HG02840 (cell line): ENCODE measurements around the gene ZMAT5.
"Not testable (repeated sequence)": the region's sequence is repeated elsewhere in the genome, so short reads cannot be mapped to it uniquely, and the experiment has no call there.

ENCODE experiments used
- ATAC-seq: cut with Tn5 transposase; IDR thresholded peaks from one replicate; pipeline ENCODE4 v1.9.1; 2021; ENCODE audit warnings: mild to moderate bottlenecking, moderate library complexity, moderate number of reproducible peaks; ENCODE audit not compliant: unreplicated experiment, low FRiP score

The ZMAT5 gene

GRCh38 chr22:29755889-29756288 is 10.9 kb downstream of the ZMAT5 start:
- ATAC-seq = no peak

GRCh38 chr22:29754658-29755395 is 12.0 kb downstream of the ZMAT5 start:
- ATAC-seq = not testable (repeated sequence)

GRCh38 chr22:29753808-29754657 is 12.8 kb downstream of the ZMAT5 start:
- no peak for ATAC-seq

GRCh38 chr22:29751669-29752068 is 15.1 kb downstream of the ZMAT5 start:
- ATAC-seq = no peak

GRCh38 chr22:29750559-29751538 is 16.0 kb downstream of the ZMAT5 start:
- no peak for ATAC-seq

GRCh38 chr22:29750029-29750428 is 16.8 kb downstream of the ZMAT5 start:
- no peak for ATAC-seq

- ATAC-seq = no peak
Observed at GRCh38 chr22:29748248-29748893, 18.4 kb downstream of the ZMAT5 start.

- ATAC-seq = no peak
Observed at GRCh38 chr22:29747832-29748231, 19.0 kb downstream of the ZMAT5 start.

GRCh38 chr22:29744902-29745301 is 21.9 kb downstream of the ZMAT5 start:
- ATAC-seq = no peak

- ATAC-seq = no peak
Observed at GRCh38 chr22:29742326-29742725, 24.5 kb downstream of the ZMAT5 start.

- no peak for ATAC-seq
Observed at GRCh38 chr22:29741926-29742325, 24.9 kb downstream of the ZMAT5 start.

- no peak for ATAC-seq
Observed at GRCh38 chr22:29740216-29740615, 26.6 kb downstream of the ZMAT5 start.

GRCh38 chr22:29739346-29739875 is 27.4 kb downstream of the ZMAT5 start:
- ATAC-seq = no peak

GRCh38 chr22:29738118-29738815 is 28.5 kb downstream of the ZMAT5 start:
- ATAC-seq = no peak

GRCh38 chr22:29737251-29738117 is 29.3 kb downstream of the ZMAT5 start:
- ATAC-seq = no peak

- ATAC-seq = no peak
Observed at GRCh38 chr22:29735416-29735815, 31.4 kb downstream of the ZMAT5 start.

GRCh38 chr22:29734838-29735237 is 32.0 kb downstream of the ZMAT5 start:
- no peak for ATAC-seq

GRCh38 chr22:29734406-29734805 is 32.4 kb downstream of the ZMAT5 start:
- no peak for ATAC-seq
